Natural killer cell (primary cell): ENCODE data around the gene GPC1. TPM values are rescaled to one million over a fixed set of nuclear protein-coding genes. Genes with fewer than 3 reads are reported as not detected.

ENCODE experiments used
- ATAC-seq, 3 donors: fragments of 150-1000 bp in 2 of 3; fragments of 200-7000 bp in 1 of 3; cut with Tn5 transposase; 1 replicate in 1 of 3; 2 replicates in 2 of 3; pipeline ENCODE4 v1.10.0; 2021; ENCODE audit warnings: mild to moderate bottlenecking in 2 of 3, moderate library complexity in 2 of 3
- DNase-seq, 2 donors: peaks; one replicate each; pipeline versions ENCODE4 v3.0.0 to v3.0.0-alpha.2; 2013 to 2021; ENCODE audit warnings: mixed read lengths in 1 of 2
- H3K27ac ChIP-seq: one replicate; pipeline ENCODE4 v1.5.1; 2013; ENCODE audit warnings: mild to moderate bottlenecking, low read length
- H3K27me3 ChIP-seq: one replicate; pipeline ENCODE4 v1.6.1; 2013; ENCODE audit warnings: low read length; ENCODE audit not compliant: control insufficient read depth, insufficient read depth
- H3K36me3 ChIP-seq: one replicate; pipeline ENCODE4 v1.6.1; 2013; ENCODE audit warnings: low read length; ENCODE audit not compliant: control insufficient read depth, insufficient read depth
- H3K4me1 ChIP-seq: one replicate; pipeline ENCODE4 v1.6.1; 2013; ENCODE audit warnings: low read length; ENCODE audit not compliant: control insufficient read depth, insufficient read depth
- H3K4me3 ChIP-seq: one replicate; pipeline ENCODE4 v1.5.1; 2013; ENCODE audit warnings: low read length
- H3K9me3 ChIP-seq: one replicate; pipeline ENCODE4 v1.6.1; 2013; ENCODE audit warnings: low read length; ENCODE audit not compliant: control insufficient read depth, insufficient read depth
- H3K27ac Mint-ChIP-seq, 2 donors: one replicate each; pipeline ENCODE4 v1.8.0; 2022; ENCODE audit warnings: mild to moderate bottlenecking in 2 of 2, mixed read lengths in 2 of 2, moderate library complexity in 1 of 2
- H3K27me3 Mint-ChIP-seq, 2 donors: one replicate each; pipeline ENCODE4 v1.8.0; 2022; ENCODE audit warnings: low read depth in 2 of 2, mixed read lengths in 2 of 2
- H3K36me3 Mint-ChIP-seq: one replicate; pipeline ENCODE4 v1.8.0; 2022; ENCODE audit warnings: mixed read lengths
- H3K4me1 Mint-ChIP-seq, 2 donors: one replicate each; pipeline ENCODE4 v1.8.0; 2022; ENCODE audit warnings: mixed read lengths in 2 of 2
- H3K4me3 Mint-ChIP-seq: one replicate; pipeline ENCODE4 v1.8.0; 2022; ENCODE audit warnings: mild to moderate bottlenecking, moderate library complexity, mixed read lengths
- H3K9me3 Mint-ChIP-seq, 2 donors: one replicate each; pipeline ENCODE4 v1.8.0; 2022; ENCODE audit warnings: mixed read lengths in 2 of 2
- WGBS: methylation state at CpG from one replicate; pipeline ENCODE4 v1.1.7; 2013; ENCODE audit warnings: missing lambda C conversion rate; ENCODE audit not compliant: insufficient coverage; 5-methylcytosine and 5-hydroxymethylcytosine counted together
- intact Hi-C: fragments of 100-400 bp; cut with micrococcal nuclease; formaldehyde crosslinking; loops from one replicate; pipeline ENCODE4 v1.14.2; 2022
- total RNA-seq, 4 donors: library from RNA; stranded (reverse); fragments of 120-200 nt in 1 of 4; gene quantifications; one replicate each; pipeline versions ENCODE4 v1.2.3 to v1.2.4, GENCODE V29; 2013 to 2022
- TF ChIP-seq, protein P1 (sequence below): fragments of 200-600 bp; IDR thresholded peaks from one replicate; pipeline ENCODE4 v1.8.0; 2022; ENCODE audit warnings: antibody characterized with exemption

Gene GPC1
- total RNA-seq, 3 donors from 2014 or later (not counting 1 experiment from before 2014, with no cell fraction given), result 0.79 to 1.4 (median 0.94) TPM

DNA sequence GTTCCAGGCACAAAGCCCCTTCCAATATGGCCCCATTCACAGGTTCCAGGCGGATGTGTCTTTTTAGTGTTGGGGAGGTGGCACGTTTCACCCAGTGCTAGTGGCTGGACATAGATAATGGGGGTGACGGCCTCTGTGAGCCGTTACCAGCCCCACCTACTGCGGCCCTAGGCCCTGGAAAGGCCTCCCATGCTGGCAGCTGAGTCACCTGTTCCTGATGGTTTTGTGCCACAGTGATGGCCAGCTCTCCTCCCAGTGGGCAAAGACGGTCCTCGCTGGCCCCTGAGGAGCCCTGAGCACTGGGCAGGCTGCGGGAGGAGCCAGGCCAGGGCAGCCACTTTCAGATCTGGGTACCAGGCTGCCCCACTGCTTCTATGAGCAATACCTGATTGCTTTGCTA is 40.0 kb upstream of the GPC1 start:
- no peaks in the 10 kb centered on the region for H3K36me3 ChIP-seq
- peaks cover 10% of the 10 kb centered on the region for H3K4me1 ChIP-seq
- no peaks in the 10 kb centered on the region for H3K9me3 ChIP-seq
- no peak overlapping the region for H3K4me3 Mint-ChIP-seq
- no peak overlapping the region for H3K27ac Mint-ChIP-seq
- H3K36me3 Mint-ChIP-seq, result no peaks in the 10 kb centered on the region
- 86% methylated on average over 8 of the region's 8 CpGs for WGBS
- no peak overlapping the region for H3K27ac ChIP-seq
- ATAC-seq (no peak), DNase-seq (peak in 1 of 2 donors; percentile 4)
- no peak overlapping the region for H3K4me3 ChIP-seq
- intact Hi-C loops, result no loop called here
- H3K27me3 ChIP-seq, result no peaks in the 10 kb centered on the region
- no peaks in the 10 kb centered on the region for H3K9me3 Mint-ChIP-seq
- no peaks in the 10 kb centered on the region for H3K27me3 Mint-ChIP-seq
- H3K4me1 Mint-ChIP-seq, result peaks cover 7 to 9% of the 10 kb centered on the region in 2 donors
- TF ChIP-seq, protein P1, sequence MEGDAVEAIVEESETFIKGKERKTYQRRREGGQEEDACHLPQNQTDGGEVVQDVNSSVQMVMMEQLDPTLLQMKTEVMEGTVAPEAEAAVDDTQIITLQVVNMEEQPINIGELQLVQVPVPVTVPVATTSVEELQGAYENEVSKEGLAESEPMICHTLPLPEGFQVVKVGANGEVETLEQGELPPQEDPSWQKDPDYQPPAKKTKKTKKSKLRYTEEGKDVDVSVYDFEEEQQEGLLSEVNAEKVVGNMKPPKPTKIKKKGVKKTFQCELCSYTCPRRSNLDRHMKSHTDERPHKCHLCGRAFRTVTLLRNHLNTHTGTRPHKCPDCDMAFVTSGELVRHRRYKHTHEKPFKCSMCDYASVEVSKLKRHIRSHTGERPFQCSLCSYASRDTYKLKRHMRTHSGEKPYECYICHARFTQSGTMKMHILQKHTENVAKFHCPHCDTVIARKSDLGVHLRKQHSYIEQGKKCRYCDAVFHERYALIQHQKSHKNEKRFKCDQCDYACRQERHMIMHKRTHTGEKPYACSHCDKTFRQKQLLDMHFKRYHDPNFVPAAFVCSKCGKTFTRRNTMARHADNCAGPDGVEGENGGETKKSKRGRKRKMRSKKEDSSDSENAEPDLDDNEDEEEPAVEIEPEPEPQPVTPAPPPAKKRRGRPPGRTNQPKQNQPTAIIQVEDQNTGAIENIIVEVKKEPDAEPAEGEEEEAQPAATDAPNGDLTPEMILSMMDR, result no peak

DNA sequence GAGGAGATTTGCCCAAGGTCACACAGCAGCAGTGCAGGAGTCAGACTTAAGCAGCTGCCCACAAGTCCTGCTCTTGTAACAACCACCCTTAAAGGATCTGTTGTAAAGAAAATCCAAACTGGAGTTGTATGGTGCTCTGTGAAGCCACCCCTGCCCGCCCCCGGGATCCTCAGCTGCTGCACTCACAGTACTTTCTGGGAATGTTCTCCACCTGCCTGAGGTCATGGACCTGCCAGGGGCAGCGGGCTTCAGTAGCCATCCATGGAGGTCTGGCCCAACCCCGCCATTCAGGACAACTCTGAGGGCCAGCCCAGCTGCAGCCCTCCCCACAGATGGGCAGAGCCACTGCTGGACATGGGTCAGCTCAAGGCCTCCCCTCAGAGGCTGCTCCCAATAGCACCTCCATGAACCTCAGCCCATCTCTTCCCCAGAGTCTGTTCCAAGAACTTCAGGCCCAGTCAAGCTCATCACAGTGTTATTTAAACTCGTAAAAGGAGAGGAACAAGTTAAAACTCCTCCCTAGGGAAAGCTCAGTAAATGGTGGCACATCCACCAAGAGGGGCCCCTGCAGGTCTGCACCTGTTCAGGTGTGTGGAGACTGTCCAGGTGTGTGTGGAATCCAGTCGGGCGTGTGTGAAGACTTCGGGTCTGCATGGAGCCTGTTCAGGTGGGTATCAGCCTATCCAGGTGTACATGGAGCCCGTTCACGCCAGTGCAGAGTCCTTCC is 39.4 kb upstream of the GPC1 start:
- Mint-ChIP-seq H3K27me3 (no peaks in the 10 kb centered on the region), H3K4me3 (no peak overlapping the region), H3K9me3 (no peaks in the 10 kb centered on the region), H3K27ac (no peak overlapping the region), H3K36me3 (no peaks in the 10 kb centered on the region), H3K4me1 (peaks cover 7 to 9% of the 10 kb centered on the region in 2 donors)
- H3K27me3 ChIP-seq, result no peaks in the 10 kb centered on the region
- TF ChIP-seq, protein P1, result no peak
- H3K4me1 ChIP-seq, result peaks cover 10% of the 10 kb centered on the region
- no peak overlapping the region for H3K27ac ChIP-seq
- ATAC-seq (no peak), DNase-seq (peak in 1 of 2 donors; percentile 10)
- H3K9me3 ChIP-seq, result no peaks in the 10 kb centered on the region
- 83% methylated on average over 10 of the region's 10 CpGs for WGBS
- no peaks in the 10 kb centered on the region for H3K36me3 ChIP-seq
- intact Hi-C loops, result no loop called here
- H3K4me3 ChIP-seq, result no peak overlapping the region

DNA sequence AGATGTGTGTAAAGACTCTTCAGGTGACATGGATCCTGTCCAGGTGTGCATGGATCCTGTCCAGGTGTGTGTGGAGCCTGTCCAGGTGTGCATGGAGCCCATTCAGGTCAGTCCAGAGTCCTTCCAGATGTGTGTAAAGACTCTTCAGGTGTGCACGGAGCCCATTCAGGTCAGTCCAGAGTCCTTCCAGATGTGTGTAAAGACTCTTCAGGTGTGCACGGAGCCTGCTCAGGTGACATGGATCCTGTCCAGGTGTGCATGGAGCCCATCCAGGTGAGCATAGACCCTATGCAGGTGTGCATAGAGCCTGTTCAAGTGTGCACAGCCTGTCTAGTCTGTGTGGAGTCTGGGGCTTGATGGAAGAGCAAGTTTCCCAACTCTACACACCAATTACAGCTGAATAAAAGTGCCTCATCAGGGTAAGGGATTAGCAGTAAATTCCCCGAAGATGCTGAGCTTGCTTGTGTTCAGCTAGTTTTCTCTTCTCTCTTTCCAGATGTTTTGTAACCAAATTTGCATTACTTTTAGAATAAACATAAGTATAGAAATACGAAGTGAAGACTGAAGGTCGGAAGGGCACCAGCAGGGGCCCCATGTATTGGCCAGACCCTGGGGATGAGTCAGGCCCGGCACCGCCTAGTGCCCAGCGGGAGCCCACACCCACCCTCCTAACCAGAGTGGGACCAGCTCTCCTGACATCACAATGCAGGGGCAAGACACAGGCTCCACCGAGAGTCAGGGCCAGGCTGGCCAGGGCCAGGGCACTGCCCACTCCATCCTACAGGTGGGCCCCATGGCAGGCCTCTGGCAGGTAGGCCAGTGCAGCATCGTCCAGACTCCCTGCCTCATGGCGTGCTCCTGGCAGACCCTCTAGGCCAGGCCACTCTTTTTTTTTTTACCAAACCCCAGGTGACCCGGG is 38.6 kb upstream of the GPC1 start:
- Histone ChIP-seq H3K4me3 (no peak overlapping the region), H3K27me3 (no peaks in the 10 kb centered on the region), H3K4me1 (peaks cover 10% of the 10 kb centered on the region), H3K36me3 (no peaks in the 10 kb centered on the region), H3K27ac (no peak overlapping the region), H3K9me3 (no peaks in the 10 kb centered on the region)
- Mint-ChIP-seq H3K4me1 (peaks cover 7 to 9% of the 10 kb centered on the region in 2 donors), H3K27ac (no peak overlapping the region), H3K27me3 (no peaks in the 10 kb centered on the region), H3K4me3 (no peak overlapping the region), H3K9me3 (no peaks in the 10 kb centered on the region), H3K36me3 (no peaks in the 10 kb centered on the region)
- ATAC-seq, result no peak
- TF ChIP-seq, protein P1, result no peak
- 91% methylated on average over 11 of the region's 12 CpGs for WGBS
- peak in 1 of 2 donors; percentile 7 for DNase-seq
- intact Hi-C loops, result no loop called here
